ENCODE measurements around the gene FAT3. TPM values are rescaled to one million over a fixed set of nuclear protein-coding genes. Genes with fewer than 3 reads are reported as not detected.
A peak's percentile ranks its signal among the peaks of the same experiment; 100 is the strongest.

Gene FAT3
- total RNA-seq, 1 donor from 2014 or later: 39.2 TPM

GRCh38 chr11:92192141-92192540 lies 32.5 kb upstream of the FAT3 start:
- DNase-seq (ENCODE audit: low read depth, low spot score): no peak
- Mint-ChIP-seq H3K27ac (ENCODE audit: unreplicated experiment) (peak overlapping the region; percentile 1), H3K4me1 (no peaks in the 10 kb centered on the region), H3K27me3 (ENCODE audit: low read depth) (no peaks in the 10 kb centered on the region), H3K36me3 (ENCODE audit: low read depth) (no peaks in the 10 kb centered on the region), H3K4me3 (no peak overlapping the region), H3K9me3 (no peaks in the 10 kb centered on the region)
- no peak for TF ChIP-seq CTCF (conservative IDR thresholded peaks at IDR 0.05)

- no peaks in the 10 kb centered on the region for H3K36me3 Mint-ChIP-seq (ENCODE audit: low read depth)
- no peak overlapping the region for H3K27ac Mint-ChIP-seq (ENCODE audit: unreplicated experiment)
- H3K4me3 Mint-ChIP-seq: no peak overlapping the region
- TF ChIP-seq CTCF (conservative IDR thresholded peaks at IDR 0.05): no peak
- no peak for DNase-seq (ENCODE audit: low read depth, low spot score)
- peaks cover 3% of the 10 kb centered on the region for H3K9me3 Mint-ChIP-seq
- H3K4me1 Mint-ChIP-seq: no peaks in the 10 kb centered on the region
- no peaks in the 10 kb centered on the region for H3K27me3 Mint-ChIP-seq (ENCODE audit: low read depth)
Observed at GRCh38 chr11:92198268-92198667, 26.4 kb upstream of the FAT3 start.

GRCh38 chr11:92199991-92200390 lies 24.6 kb upstream of the FAT3 start:
- TF ChIP-seq CTCF (conservative IDR thresholded peaks at IDR 0.05): no peak
- peaks cover 3% of the 10 kb centered on the region for H3K9me3 Mint-ChIP-seq
- no peaks in the 10 kb centered on the region for H3K36me3 Mint-ChIP-seq (ENCODE audit: low read depth)
- H3K27me3 Mint-ChIP-seq (ENCODE audit: low read depth): no peaks in the 10 kb centered on the region
- DNase-seq (ENCODE audit: low read depth, low spot score): no peak
- H3K27ac Mint-ChIP-seq (ENCODE audit: unreplicated experiment): no peak overlapping the region
- H3K4me1 Mint-ChIP-seq: no peaks in the 10 kb centered on the region
- no peak overlapping the region for H3K4me3 Mint-ChIP-seq

GRCh38 chr11:92204731-92205130 lies 19.9 kb upstream of the FAT3 start:
- Mint-ChIP-seq H3K36me3 (ENCODE audit: low read depth) (no peaks in the 10 kb centered on the region), H3K4me3 (no peak overlapping the region)

GRCh38 chr11:92206441-92206840 lies 18.2 kb upstream of the FAT3 start:
- H3K27me3 Mint-ChIP-seq (ENCODE audit: low read depth): no peaks in the 10 kb centered on the region
- H3K4me1 Mint-ChIP-seq: peaks cover 3% of the 10 kb centered on the region
- no peak overlapping the region for H3K27ac Mint-ChIP-seq (ENCODE audit: unreplicated experiment)
- no peak overlapping the region for H3K4me3 Mint-ChIP-seq
- H3K9me3 Mint-ChIP-seq: no peaks in the 10 kb centered on the region
- H3K36me3 Mint-ChIP-seq (ENCODE audit: low read depth): no peaks in the 10 kb centered on the region
- no peak for DNase-seq (ENCODE audit: low read depth, low spot score)
- TF ChIP-seq CTCF (conservative IDR thresholded peaks at IDR 0.05): no peak

More at GRCh38 chr11:92204731-92205130, 19.9 kb upstream of the FAT3 start:
- Mint-ChIP-seq H3K27me3 (ENCODE audit: low read depth) (no peaks in the 10 kb centered on the region), H3K9me3 (peaks cover 3% of the 10 kb centered on the region), H3K27ac (ENCODE audit: unreplicated experiment) (no peak overlapping the region), H3K4me1 (no peaks in the 10 kb centered on the region)
- TF ChIP-seq CTCF (conservative IDR thresholded peaks at IDR 0.05): no peak
- DNase-seq (ENCODE audit: low read depth, low spot score): no peak
